Kidney capillary endothelial cell (primary cell): ENCODE results near the gene TBK1.

Experiments used
- DNase-seq: peaks from one replicate; pipeline ENCODE4 v3.0.0-alpha.2; 2018; ENCODE audit warnings: low spot score

Gene TBK1

DNA sequence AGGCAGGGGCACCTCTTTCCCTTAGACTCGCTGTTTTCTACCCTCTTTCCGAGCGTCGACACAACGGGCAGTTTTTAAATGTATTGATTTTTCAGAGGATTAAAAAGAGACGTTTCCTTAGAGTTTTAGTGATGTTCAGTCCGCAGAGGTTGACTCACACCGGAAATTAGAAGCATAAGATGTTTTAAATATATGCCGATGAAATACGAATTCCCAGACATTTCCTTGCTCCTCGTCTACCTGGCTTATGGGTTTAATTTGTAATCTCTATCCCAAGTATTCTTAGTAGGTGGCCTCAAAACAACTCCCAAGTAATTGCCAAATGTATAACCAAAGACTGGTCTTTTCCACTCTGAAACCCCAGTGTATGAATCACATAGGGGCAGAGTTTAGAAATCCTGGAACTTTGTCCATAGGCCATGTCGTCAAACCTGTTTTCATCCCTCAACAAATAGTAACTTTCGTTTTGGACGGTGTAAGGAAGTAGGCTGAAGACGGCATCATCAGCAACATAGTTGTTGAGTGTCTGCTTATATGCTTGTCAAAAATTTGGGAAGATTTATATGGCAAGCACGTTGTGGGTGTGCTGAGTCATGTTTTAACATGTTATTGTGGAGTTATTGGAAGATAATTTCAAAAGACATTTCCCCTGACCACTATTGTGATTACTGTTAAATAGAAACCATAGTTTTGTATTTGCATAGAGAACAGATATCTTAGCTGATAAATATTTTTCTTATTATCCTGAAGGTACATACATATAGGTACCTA lies 824 bp downstream of the TBK1 start:
- DNase-seq: peak; percentile 77

DNA sequence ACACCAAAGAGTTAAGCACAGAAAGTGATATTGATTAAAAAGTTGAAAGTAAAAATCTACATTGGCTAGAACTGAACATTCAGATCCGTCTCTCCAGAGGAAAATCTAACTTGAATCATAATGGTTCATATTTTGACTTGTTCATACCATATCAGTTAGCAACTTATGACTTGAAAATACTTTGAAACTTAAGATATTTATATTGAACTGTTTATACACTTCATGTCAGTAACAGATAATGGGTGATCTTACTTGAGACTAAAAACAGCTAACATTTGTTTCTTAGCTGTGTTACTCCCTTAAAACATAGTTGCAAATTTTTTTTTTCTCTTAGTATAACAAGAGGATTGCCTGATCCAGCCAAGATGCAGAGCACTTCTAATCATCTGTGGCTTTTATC lies 3.6 kb downstream of the TBK1 start:
- no peak for DNase-seq

DNA sequence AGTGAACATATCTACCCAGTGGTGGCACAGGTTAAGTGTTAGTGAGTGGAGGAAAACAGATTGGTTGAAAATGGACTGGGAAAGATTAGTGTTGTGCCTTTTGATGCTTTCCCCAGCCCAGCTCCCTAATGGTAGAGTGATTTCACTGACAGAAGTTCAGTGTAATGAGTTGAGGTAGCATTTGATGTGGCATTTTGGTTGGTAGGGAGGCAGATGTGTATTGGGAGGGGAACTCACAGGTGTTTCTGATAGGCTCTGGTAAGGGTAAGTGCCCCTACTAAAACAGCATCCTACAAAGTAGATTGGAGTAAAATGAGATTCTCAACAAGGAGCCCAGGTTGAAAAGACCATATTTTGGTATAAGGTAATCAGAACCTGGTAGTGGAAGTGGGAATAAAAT lies 4.2 kb downstream of the TBK1 start:
- no peak for DNase-seq

DNA sequence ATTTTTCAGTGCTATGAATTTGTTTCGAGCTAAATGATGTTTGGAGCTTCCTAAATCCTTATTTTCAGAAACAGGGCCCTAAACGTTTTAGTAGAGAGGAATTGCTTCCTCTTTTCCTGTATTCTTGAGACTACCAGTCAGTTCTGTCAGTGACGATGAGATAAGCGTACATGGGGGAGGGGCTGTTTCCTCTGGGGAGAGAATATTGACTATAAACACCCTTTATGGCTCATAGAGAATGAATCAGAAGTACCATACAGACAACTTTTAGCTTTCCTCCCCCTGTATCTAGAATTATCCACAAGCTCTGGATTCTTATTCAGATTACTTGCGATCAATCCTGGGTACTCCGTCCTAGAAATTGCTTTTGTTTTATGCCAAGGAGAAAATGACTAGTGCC lies 5.1 kb downstream of the TBK1 start:
- peak; percentile 63 for DNase-seq

DNA sequence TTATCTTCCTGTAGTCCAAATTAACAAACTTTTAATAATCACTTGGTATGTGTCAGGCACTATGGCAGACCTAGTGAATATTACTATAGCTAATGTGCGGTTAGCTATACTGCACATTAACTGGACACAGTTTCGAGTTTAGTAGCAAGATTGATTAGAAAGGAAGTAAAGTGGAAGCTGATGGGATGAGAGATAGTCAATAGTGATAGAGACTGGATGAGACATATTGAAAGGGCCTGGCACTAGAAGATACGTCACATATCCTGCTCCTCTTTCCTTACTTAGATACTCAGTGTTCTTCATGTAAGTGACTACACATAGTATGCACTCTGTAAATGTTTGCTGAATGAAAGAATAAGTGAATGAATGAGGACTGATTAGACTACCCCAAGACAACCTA lies 5.5 kb downstream of the TBK1 start:
- DNase-seq: no peak

DNA sequence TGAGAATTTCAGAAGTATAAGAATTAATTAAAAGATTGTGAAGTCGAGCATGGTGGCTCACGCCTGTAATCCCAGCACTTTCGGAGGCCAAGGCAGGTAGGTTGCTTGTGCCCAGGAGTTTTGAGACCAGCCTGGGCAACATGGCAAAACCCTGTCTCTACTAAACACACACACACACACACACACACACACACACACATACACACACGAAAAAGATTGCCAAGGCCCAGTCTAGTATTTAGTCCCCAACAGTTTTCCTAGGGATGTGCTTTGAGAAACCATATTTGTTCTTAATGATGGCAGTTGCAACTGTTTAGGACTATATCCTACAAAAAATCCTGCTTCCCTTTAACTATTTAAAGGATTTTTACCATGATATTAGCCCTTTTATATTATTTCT lies 6.0 kb downstream of the TBK1 start:
- no peak for DNase-seq

DNA sequence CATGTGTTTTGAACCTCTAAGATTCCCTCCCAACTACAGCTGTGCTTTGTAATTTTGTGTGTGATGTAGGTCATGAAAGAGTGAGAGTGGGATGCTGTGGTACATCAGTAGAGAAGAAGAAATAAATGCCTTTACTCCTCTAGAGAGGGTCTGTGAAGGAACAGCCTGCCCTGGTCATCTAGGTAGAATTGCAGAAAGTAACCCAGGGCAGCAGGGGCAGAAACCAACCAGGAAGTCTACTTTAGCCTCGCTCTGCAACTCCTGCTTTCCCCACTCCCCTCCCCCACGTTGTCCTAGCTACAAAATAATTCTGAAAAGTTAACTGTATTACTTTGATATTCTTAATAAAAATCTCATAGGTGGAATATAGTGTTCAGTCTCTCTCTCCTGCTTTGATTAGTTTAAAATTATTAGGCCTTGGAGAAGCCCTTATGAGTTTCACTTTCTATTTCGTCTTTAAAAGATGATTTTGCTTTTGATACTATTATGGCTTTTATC lies 7.5 kb downstream of the TBK1 start:
- no peak for DNase-seq

DNA sequence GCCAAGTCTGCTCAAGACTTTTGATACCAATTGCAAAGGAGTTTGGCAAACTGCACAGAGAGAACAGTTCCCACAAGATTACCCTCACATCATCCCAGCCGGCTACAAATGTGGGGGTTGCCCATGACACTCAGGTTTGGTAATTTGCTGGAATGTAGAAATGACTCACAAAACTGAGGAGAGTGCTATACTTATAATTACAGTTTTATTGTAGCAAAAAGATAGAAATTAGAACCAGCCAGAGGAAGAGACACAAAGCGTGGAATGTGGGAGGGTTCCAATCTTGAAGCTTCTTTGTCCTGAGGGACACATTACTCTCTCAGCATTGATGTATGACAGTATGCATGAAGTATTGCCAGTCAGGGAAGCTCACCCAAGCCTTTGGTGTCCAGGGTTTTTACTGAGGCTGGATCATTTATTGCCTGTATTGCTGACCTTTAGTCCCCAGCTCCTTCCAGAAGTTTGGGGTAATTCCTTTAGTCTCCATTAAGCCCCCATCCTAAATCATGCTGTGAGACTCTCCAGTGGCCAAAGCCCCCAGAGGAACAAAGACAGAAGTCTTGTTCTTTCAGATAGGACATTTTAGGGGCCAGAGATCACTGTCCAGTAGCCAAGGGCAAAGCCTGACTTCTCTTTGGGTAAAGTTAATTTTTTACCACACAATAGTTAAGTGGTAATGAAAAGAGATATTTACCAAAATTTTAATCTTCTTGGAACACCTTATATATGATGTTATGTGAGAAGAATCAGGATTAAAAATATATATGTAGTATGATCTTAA lies 9.9 kb downstream of the TBK1 start:
- DNase-seq: no peak

DNA sequence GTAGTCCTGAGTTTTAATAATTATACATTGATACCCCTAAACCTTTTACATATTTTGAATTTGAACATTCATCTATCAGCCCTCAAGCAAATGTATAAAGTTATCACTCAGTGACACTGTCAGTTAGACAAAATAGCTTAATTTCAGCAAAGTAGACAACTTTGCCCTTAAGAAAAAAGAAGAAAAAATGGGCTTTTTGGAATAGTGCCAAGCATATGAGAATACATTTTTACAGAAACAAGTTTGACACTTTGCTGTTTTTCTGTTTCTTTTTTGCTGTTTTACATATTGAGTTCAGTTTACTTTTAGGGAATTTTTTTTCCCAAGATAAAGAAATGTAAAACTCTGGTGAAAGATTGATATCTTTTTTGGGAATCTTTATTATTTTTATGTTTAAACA lies 14.3 kb downstream of the TBK1 start:
- no peak for DNase-seq

DNA sequence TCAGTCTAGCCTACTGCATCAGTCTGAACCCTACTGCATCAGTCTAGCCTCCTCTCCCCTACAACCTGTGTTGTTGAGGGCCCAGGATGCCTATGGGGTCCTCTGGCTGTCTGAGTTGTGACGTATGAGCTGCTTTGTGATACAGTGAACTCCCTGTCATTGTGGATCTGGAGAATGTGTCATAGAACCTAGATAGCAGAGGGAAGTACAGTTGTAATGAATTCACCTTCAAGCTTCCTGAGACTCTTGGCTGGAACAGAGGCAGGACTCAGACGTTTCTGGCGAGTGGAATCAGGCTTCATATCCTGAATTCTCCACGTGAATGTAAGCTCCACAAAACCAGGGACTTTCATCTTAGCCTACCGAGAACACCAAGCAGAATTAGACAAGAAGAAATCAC lies 17.0 kb downstream of the TBK1 start:
- DNase-seq: no peak

DNA sequence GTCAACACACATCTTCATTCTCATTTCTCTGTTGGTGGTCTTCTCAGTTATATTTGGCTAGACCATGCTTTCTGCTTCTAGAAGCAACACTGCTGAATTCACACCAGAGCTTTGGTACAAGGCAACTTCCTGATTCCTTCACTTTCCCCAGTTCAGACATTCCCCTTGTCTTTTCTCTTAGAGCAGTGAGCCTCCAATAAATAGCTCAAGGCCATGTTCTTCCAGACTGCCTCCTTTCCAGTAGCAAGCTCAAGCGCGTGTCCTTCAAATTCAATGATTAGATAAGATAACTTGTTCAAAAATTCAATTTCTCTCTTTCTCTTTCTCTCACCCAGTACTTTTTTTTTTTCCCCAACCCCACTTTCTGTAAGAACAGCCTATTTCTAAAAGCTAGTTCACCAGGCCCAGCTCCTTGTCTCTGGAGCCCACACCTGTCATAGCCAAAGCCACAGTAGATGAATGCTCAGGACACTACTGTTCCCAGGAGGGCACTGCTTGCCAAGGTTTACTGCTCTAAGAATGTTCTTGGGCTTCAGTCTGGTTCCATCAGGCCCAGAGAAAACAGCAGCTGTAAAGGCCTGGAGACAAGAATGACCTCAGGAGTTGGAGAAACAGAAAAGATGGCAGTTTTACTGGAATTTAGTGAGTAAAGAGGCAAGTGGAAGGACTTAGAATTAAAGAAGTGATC lies 17.7 kb downstream of the TBK1 start:
- no peak for DNase-seq

DNA sequence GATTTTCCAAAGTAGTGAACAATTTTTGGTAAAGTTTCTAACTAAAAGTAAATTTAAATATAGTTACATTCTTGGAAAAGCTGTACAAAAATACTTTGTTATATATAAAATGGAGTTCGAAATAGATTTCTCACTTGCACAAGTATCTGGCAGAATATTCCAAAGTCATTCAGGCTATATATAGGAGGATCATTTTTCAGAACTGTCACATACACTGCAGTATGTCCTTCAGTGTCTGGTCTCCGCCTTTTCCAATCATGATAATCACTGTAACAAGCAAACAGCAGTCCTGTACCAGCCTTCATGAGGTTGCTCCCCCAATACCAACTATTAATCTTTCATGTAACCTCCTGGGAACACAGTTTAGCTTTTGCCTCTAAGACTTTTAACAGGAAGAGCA lies 18.6 kb downstream of the TBK1 start:
- DNase-seq: no peak

DNA sequence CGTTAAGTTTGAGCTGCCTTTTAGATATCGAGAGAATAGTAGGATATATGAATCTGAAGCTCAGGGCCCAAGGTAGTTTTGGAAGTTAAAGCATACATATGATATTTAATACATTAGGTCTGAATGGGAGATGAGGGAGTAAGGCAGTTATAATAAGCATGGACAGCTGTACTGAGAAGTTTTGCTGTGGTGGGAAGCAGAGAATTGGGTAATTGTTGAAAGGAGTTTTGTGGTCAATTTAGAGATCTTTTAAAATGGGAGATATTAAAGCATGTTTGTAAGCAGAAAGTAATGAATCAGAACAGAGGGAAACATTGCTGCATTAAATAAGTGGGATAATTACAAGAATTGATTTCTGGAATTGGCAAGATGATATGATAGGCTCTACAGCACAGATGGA lies 21.3 kb downstream of the TBK1 start:
- no peak for DNase-seq

DNA sequence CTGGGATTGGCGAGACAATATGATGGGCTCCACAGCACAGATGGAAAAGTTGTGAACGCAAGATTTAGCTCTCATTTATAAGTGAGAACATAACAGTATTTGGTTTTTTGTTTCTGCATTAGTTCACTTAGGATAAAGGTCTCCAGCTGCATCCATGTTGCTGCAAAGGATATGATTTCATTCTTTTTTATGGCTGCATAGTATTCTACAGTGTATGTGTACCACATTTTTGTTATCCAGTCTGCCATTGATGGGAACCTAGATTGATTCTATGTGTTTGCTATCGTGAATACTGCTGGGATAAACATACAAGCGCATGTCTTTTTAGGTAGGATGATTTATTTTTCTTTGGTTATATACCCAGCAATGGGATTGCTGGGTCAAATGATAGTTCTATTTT lies 23.6 kb downstream of the TBK1 start:
- DNase-seq: no peak

DNA sequence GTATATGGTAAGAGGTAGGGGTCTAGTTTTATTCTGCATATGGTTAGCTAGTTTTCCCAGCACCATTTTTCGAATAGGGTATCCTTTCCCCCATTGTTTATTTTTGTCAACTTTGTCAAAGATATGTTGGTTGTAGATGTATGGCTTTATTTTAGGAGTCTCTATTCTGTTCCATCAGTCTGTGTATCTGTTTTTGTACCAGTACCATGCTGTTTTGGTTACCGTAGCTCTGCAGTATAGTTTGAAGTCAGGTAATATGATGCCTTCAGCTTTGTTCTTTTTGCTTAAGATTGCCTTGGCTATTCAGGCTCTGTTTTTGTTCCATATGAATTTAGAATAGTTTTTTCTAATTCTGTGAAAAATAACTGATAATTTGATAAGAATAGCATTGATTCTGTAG lies 24.9 kb downstream of the TBK1 start:
- no peak for DNase-seq

DNA sequence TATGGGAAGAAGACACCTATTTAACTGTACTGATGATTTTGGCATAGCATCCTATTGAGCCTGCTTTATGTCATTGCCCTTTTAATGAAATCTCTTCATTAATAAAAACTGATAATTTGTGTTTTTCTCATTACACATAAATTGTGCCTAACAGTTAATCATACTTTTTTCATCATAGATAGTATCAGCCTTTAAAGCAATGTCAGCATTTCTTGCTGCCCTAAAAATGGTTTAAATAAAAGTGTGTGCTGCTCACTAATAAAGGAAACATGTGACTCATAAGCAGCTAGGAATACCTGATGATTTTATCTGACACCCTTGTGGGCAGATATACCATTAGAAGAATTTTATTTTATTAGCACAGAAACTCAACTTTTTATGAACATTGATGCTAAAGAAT lies 26.7 kb downstream of the TBK1 start:
- no peak for DNase-seq

DNA sequence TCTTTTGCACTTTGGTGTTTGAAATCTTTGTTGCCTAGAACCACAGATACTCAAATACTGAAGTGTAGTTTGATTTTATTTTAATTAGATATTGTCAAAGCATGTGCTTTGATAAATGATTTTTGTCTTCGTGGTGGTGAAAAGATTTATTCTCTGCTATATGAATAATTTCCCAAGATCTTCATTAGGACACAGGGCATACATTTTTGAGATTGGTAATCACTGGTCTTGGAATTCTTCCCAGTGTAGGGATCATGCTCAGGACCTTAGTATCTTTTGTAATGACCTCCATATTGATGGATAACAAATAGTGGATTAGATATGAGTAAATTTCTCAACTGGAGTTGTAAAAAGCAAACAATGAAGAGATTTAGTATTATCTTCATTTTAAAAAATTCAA lies 28.2 kb downstream of the TBK1 start:
- no peak for DNase-seq

DNA sequence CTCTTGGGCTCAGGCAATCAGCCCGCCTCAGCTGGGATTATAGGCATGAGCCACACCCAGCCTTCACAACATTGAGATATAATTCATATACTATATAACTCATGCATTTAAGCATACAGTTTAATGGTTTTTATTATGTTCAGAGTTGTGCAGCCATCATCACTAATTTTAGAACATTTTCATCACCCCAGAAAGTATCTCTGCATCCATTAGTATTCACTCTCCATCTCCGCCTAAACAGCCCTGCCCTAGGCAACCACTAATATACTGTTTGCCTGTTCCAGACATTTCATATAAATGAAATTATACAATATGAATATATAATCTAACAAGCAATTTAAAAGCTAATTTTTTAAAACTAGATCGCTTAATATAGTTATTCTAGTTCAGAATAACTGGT lies 34.7 kb downstream of the TBK1 start:
- no peak for DNase-seq

DNA sequence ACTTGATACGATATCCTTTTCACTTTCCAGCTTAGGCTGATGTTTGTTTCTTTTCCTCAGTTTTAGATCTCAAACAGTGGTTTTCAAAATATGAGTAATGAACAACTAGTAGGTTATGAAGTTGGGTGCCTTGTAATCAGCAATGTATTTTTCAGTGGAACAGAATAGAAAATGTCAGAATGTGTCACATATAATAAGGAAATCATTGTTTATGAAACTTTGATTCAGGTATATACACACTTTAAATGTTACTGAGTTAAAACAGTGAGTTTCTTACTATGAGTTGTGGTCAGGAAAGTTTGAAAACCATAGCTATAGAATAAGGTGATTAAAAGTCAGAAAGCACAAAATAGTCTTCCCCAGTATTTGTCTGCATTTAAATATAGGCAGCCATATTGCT lies 39.8 kb downstream of the TBK1 start:
- DNase-seq: no peak

DNA sequence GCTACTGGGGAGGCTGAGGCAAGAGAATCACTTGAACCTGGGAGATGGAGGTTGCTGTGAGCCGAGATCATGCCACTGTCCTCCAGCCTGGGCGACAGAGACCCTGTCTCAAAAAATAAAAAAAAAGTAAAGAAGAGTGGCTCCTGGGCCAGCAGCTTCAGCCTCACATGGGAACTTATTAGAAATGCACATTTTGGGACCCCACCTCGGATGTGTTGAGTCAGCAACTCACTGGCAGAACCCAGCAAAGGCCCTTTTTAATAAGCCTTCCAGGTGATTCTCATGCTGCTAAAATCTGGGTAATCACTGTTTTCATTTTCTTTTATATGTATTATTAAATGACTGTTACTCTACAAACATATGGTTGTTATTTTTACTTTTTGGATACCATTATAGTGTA lies 41.6 kb downstream of the TBK1 start:
- DNase-seq: no peak

DNA sequence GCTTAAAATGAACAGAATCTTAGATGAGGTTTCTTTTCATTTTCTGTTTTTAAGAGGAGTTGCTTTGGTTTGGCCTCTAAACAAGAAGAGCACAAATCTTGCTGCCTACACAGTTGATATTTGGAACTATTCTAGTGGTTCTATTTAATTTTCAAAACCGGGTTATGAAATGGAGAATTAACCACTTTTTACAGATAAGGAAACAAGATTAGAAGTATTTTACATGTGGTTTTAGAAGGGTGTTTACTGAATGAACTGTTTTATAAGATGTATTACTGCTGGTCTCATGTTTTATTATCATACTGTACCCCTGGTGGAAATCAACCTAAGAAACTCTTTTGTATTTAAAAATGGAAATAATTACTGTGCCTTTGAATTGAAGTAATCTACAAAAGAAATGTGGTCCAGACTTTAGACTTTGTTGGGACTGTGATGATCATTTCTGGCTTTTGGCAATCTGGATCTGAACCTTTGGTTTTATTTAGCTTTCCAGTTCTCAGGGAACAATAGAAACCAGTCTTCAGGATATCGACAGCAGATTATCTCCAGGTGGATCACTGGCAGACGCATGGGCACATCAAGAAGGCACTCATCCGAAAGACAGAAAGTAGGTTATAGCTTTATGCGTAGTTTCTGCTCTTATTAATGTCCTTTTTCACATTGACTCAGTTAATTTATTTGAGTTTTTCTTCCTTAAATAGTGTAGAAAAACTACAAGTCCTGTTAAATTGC lies 43.2 kb downstream of the TBK1 start:
- no peak for DNase-seq

DNA sequence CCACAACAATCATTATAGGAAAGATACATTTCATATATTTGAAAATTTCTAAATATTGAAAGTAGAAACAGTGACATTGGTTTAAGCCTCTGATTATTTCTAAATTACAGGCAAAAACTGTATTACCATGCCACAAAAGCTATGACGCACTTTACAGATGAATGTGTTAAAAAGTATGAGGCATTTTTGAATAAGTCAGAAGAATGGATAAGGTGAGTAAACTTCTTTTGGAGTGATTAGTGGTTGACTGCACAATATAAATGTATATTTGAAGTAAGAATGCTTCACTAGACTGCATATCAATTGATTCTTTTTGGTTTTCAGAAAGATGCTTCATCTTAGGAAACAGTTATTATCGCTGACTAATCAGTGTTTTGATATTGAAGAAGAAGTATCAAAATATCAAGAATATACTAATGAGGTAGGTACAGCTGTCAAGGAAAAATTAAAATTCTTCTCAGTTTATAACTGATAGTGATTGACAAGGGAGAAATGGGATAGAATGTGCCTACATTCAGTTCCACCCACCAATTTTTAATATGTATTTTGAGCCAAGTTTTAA lies 45.0 kb downstream of the TBK1 start:
- no peak for DNase-seq
